Activated CD4-positive, alpha-beta T cell treated with anti-CD3 and anti-CD28 coated beads, Interleukin-2, amount 50 U/mL, for 1 hour (primary cell): Measurements from ENCODE around the gene SLC15A4.

Experiments
- DNase-seq: peaks from one replicate; pipeline ENCODE4 v3.0.0-alpha.2; 2020

The SLC15A4 gene

GRCh38 chr12:128791395-128792322 is 32.1 kb downstream of the SLC15A4 start:
- DNase-seq = no peak

DNA sequence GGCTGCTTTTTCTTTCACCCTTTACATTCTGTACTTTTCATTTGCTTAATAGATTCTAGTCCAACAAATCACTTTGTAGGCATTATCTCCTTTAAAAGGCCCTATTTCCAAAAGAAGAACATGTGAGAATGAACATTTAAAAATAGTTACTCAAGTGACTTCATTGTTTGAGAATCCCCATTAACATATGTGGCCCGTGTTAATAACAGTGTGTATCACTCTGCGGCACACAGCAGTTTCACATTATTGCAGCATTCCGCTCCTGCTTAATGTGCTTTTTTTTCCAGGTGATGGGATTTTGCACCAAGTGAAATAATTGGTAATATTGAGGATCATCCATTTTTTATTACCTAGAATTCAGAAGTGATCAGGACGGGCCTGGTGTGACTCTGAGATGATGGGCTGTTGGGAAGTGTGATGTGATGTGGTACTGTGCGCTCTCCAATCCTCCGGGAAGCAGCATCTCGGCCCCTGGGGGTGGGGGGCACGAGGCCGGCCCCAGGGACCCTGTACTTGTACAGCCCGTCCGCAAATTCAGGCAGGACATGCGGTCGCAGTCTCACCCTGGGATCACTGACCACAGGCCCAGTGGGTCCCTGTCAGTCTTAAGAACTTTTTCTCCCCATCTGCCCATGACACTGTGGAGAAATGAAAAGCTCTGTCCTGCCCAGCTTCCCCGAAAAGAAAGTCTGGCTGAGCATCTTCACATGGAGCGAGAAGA is 32.9 kb downstream of the SLC15A4 start:
- DNase-seq = no peak

DNA sequence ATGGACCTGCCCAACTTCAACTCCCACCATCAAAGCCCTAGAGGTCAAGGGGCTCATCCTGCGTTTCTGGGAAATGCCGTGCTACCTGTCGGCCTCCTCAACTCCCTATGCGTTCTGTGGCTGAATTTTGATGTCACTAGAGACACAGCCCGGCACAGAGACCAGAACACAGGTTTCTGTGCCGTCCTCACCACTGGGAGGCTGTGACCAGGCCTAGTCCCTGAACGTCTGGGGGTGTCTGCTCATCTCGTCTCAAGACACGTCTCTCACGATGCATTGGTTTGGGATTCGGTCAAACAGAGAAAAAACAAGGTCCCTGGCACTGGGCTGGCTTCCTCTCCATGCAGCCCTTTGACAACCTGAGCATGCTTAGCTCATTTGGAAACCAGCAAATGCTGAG is 33.5 kb downstream of the SLC15A4 start:
- DNase-seq = no peak

DNA sequence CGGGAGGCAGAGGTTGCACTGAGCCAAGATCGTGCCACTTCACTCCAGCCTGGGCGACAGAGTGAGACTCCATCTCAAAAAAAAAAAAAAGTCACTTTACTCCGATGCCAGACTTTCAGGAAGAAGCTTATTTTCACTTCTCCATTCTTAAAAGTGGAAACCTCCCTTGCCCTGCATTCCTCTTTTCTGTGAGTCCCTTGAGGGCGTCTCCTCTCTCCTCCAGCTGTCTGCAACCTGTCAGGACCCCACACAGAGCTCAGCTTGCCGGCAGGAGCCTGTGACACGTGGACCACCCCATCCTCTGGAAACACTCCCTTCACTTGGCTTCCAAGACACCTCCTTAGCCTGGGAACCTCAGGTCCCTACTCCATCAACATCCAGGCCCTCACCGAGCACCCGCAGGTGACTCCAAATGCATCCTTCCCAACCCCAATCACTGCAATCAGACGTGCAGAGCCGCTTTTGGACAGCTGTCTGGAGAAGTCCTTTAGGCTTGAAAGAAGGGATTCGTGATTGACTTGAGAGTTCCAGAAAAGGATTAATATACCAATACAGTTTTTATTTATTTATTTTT is 34.3 kb downstream of the SLC15A4 start:
- DNase-seq = no peak

DNA sequence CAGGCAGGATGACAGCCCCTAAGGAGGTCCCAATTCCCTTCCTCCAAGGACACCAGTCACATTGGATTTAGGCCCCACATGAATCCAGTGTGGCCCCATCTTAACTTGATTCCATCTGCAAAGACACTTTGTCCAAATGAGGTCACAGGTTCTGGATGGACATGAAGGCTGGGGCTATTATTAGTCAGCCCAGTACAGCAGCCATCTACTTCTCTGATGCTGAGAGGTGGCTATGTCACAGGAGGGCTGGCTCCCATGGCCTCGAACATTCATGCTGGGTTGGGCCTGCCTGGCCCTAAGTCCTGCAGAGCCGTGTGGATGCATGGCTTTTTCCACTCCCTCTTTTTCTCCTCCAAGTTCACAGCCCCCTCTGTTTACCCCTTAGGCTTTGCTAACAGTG is 35.9 kb downstream of the SLC15A4 start:
- DNase-seq = no peak

- no peak for DNase-seq
Measured at GRCh38 chr12:128786741-128787391, 36.9 kb downstream of the SLC15A4 start.

GRCh38 chr12:128784030-128784760 is 39.6 kb downstream of the SLC15A4 start:
- no peak for DNase-seq

DNA sequence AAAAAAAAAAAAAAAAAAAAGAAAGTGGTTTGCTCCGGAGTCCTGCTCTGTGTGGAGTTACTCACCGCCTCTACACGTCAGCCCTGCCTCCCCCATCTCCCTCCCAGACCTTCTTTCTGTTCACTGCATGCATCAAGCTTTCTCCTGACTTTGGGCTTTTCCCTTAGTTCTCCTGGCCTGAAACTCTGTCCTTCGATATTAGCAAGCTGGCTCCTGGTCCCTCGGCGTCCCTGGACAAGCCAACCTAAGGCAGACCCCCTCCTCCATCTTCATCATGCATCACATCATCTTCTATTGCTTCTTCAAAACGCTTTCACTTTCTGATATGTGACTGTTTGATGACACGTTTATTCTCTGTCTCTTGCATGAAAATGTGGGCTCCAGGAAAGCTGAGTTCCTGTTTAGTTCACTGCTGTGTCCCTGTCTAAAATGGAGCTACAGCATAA is 40.6 kb downstream of the SLC15A4 start:
- DNase-seq = no peak

- DNase-seq = no peak
Measured at GRCh38 chr12:128779901-128780300, 43.9 kb downstream of the SLC15A4 start.

GRCh38 chr12:128772249-128772648 is 51.5 kb downstream of the SLC15A4 start:
- no peak for DNase-seq

DNA sequence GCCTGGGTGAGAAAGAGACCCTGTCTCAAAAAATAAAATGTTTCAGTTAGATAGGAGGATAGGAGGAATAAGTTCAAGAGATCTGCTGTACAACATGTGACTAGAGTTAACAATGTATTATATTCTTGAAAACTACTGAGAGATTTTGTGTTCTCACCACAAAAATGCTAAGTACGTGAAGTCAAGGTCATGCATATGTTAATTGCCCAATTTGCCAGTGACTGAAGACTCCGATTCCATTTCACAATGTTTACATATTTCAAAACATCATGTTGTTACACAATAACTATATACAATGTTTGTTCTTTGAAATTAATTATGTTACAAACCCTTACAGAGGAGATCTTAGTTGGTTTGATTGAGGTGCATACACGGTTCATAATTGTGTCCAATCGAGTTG is 52.1 kb downstream of the SLC15A4 start:
- DNase-seq = no peak

GRCh38 chr12:128767518-128767917 is 56.2 kb downstream of the SLC15A4 start:
- no peak for DNase-seq

- DNase-seq = no peak
Measured at GRCh38 chr12:128766738-128767501, 56.8 kb downstream of the SLC15A4 start.

GRCh38 chr12:128763395-128763794 is 60.4 kb downstream of the SLC15A4 start:
- DNase-seq = no peak

- no peak for DNase-seq
Measured at GRCh38 chr12:128761379-128761790, 62.4 kb downstream of the SLC15A4 start.

- DNase-seq = no peak
Measured at GRCh38 chr12:128755566-128755965, 68.2 kb downstream of the SLC15A4 start.

DNA sequence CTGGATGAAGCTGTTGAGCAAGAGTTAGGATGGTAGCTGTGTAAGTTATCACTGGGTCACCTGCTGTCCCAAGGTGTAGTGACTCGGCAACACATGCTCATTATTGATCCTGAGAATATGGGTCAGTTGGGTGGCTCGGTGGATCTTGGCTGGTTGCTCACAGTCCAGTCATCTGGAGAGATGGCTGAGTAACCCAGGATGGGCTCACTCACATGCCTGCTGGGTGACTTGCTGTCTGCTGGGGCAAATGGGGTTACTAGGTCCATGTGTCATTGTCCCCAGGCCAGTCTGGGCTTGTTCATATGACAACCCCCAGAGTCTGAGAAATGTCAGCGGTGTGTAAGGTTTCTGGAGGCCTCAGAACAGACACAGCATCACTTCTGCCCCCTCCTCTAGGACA is 69.5 kb downstream of the SLC15A4 start:
- no peak for DNase-seq

DNA sequence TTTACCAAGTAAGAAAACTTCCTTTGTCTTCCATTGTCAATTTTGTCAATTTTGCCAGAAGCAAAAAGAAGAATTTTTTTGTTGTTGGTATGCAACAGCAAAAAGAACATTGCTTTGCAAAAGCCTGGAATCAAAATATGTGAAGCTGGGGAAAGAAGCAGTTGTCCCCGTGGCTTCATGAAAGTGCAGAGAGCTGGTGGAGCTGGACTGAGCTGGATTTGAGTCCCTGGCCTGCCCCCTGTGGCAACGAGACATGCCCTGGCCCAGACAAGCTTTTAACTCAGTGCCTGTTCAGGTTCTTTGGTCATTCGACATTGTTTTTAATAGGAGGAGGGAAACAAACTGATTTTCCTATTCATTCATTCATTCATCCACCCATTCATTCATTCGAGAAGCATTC is 70.3 kb downstream of the SLC15A4 start:
- DNase-seq = no peak

GRCh38 chr12:128752386-128752785 is 71.4 kb downstream of the SLC15A4 start:
- no peak for DNase-seq

GRCh38 chr12:128747441-128747840 is 76.3 kb downstream of the SLC15A4 start:
- no peak for DNase-seq
